OCI-LY7 (cell line): Measurements from ENCODE around the gene DDX42. TPM values are rescaled to one million over a fixed set of nuclear protein-coding genes. Genes with fewer than 3 reads are reported as not detected.

ENCODE experiments used
- BruUV-seq: library from RNA; stranded (reverse); fragments of 400-500 nt; replicated peaks from 2 replicates; lab custom pipeline; 2021; lab: Mats Ljungman, UMichigan
- CTCF ChIA-PET: fragments of 300-600 bp; sonication (Branson Sonifier 250); formaldehyde crosslinking; loops from one replicate; lab custom pipeline; 2022; ENCODE audit warnings: antibody characterized with exemption; ENCODE audit not compliant: unreplicated experiment; lab: Charles Lee
- POLR2A ChIA-PET: fragments of 300-600 bp; sonication (Branson Sonifier 250); formaldehyde crosslinking; loops from one replicate; lab custom pipeline; 2022; ENCODE audit warnings: antibody characterized with exemption; lab: Charles Lee
- DNase-seq: peaks from one replicate; pipeline ENCODE4 v3.0.0-alpha.2; 2015; ENCODE audit warnings: low spot score
- H2AFZ ChIP-seq: fragments of 200-600 bp; sonication (generic), shearing (Covaris generic); 2 replicates; pipeline ENCODE4 v1.6.1; 2014; ENCODE audit warnings: mild to moderate bottlenecking, antibody characterized with exemption, low read length, moderate library complexity
- H3K27ac ChIP-seq: fragments of 200-600 bp; sonication (generic); 2 replicates; pipeline ENCODE4 v1.5.1; 2014; ENCODE audit warnings: mixed run types, low read depth, mild to moderate bottlenecking, moderate library complexity, low read length, inconsistent platforms; ENCODE audit not compliant: poor library complexity, severe bottlenecking
- H3K36me3 ChIP-seq: fragments of 200-600 bp; sonication (generic); 2 replicates; pipeline ENCODE4 v1.6.1; 2014; ENCODE audit warnings: mild to moderate bottlenecking, antibody characterized with exemption, low read length, moderate library complexity, mixed read lengths; ENCODE audit not compliant: insufficient read depth
- H3K4me1 ChIP-seq: fragments of 200-600 bp; sonication (generic); 2 replicates; pipeline ENCODE4 v1.5.1; 2014; ENCODE audit warnings: mild to moderate bottlenecking, low read length; ENCODE audit not compliant: insufficient read depth, poor library complexity, severe bottlenecking
- H3K4me2 ChIP-seq: fragments of 200-600 bp; sonication (generic); 2 replicates; pipeline ENCODE4 v1.6.1; 2014; ENCODE audit warnings: mild to moderate bottlenecking, low read length
- H3K4me3 ChIP-seq: fragments of 200-600 bp; sonication (generic); 2 replicates; pipeline ENCODE4 v1.5.1; 2014; ENCODE audit warnings: mild to moderate bottlenecking, low read depth, low read length; ENCODE audit not compliant: poor library complexity, severe bottlenecking
- H3K79me2 ChIP-seq: fragments of 200-600 bp; sonication (generic); 2 replicates; pipeline ENCODE4 v1.6.1; 2016; ENCODE audit warnings: low read depth, mild to moderate bottlenecking, low read length, moderate library complexity, mixed read lengths; ENCODE audit not compliant: insufficient read depth
- H3K9me2 ChIP-seq: fragments of 200-600 bp; sonication (generic); 2 replicates; pipeline ENCODE4 v1.6.1; 2016; ENCODE audit warnings: mild to moderate bottlenecking, low read length, mixed read lengths; ENCODE audit not compliant: insufficient read depth
- H3K9me3 ChIP-seq: fragments of 200-600 bp; sonication (generic); 2 replicates; pipeline ENCODE4 v1.6.1; 2014; ENCODE audit warnings: mild to moderate bottlenecking, mixed run types, low read length, mixed read lengths
- H4K20me1 ChIP-seq: fragments of 200-600 bp; sonication (generic); 2 replicates; pipeline ENCODE4 v1.6.1; 2014; ENCODE audit warnings: mild to moderate bottlenecking, antibody characterized with exemption, low read length, moderate library complexity, mixed read lengths; ENCODE audit not compliant: insufficient read depth
- CTCF ChIP-seq: fragments of 200-600 bp; sonication (generic); conservative IDR thresholded peaks from 2 replicates; pipeline ENCODE4 v1.5.1; 2014; ENCODE audit warnings: mild to moderate bottlenecking, antibody characterized with exemption, low read length, moderate library complexity, mixed read lengths
- EZH2phosphoT487 ChIP-seq: fragments of 200-600 bp; sonication (generic); IDR thresholded peaks from 2 replicates; pipeline ENCODE4 v1.6.1; 2018; ENCODE audit warnings: low read depth, borderline replicate concordance, mild to moderate bottlenecking, mixed run types, antibody characterized with exemption, low read length, moderate library complexity, mixed read lengths
- intact Hi-C: fragments of 100-400 bp; cut with micrococcal nuclease; formaldehyde crosslinking; loops from one replicate; pipeline ENCODE4 v1.10.0; 2022; ENCODE audit not compliant: unreplicated experiment
- total RNA-seq, 2 experiments: library from RNA; depleted of rRNA in 1 of 2; stranded (reverse); fragments of >200 nt in 1 of 2; shearing (Covaris generic) in 1 of 2; gene quantifications; 2 replicates each; pipeline ENCODE4 v1.2.3, GENCODE V29; 2014 to 2022

Gene DDX42
- total RNA-seq, 2 experiments from 2014 or later = 85.1 to 145 TPM

GRCh38 chr17:63786117-63786516 is 12.1 kb downstream of the DDX42 start:
- no peak for DNase-seq
- Histone ChIP-seq H3K79me2 (peaks cover 80% of the 10 kb centered on the region), H3K36me3 (peaks cover 97% of the 10 kb centered on the region), H3K9me3 (no peaks in the 10 kb centered on the region), H3K9me2 (no peaks in the 10 kb centered on the region), H3K4me1 (no peaks in the 10 kb centered on the region), H3K4me2 (no peak overlapping the region), H3K27ac (no peak overlapping the region), H2AFZ (no peak overlapping the region), H4K20me1 (peaks cover 26% of the 10 kb centered on the region), H3K4me3 (no peak overlapping the region)
- BruUV-seq = no TSS peak
- ChIA-PET CTCF (no interaction called here), POLR2A (interaction anchor here (0.6 to 0.8 kb wide), 2 partner anchors 10 to 72 kb away, joined by 3 read pairs; no protein-coding TSS in a partner anchor)
- intact Hi-C loops = no loop called here
- no peak for TF ChIP-seq CTCF
- no peak for TF ChIP-seq EZH2phosphoT487

DNA sequence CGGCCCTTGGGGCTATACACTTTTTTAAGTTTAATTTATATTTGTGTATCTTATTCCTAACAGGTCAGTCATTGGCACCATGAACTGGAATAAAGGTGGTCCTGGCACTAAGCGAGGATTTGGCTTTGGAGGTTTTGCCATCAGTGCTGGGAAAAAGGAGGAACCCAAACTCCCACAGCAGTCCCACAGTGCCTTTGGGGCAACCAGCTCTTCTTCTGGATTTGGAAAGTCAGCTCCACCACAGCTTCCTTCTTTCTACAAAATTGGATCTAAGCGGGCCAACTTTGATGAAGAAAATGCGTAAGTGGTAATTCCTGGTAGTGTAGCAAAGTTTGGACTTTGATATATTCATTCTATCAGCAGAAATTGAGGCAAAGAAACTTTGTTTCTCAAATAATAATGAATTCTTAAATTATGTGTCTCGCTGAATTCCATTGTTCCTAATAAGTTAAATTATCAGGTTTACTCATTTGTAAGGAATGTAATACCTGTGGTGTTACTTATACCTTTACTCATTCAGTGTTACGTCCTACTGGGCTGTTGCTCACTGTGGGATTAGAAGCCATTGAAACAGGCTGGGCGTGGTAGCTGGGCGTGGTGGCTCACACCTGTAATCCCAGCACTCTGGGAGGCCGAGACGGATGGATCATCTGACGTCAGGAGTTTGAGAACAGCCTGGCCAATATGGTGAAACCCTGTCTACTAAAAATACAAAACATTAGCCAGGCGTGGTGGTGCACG is 13.2 kb downstream of the DDX42 start:
- DNase-seq = no peak
- ChIA-PET CTCF (no interaction called here), POLR2A (no interaction called here)
- TF ChIP-seq CTCF (no peak), EZH2phosphoT487 (no peak)
- H3K9me3 ChIP-seq = no peaks in the 10 kb centered on the region
- H3K36me3 ChIP-seq = peaks cover 100% of the 10 kb centered on the region
- no peak overlapping the region for H3K4me2 ChIP-seq
- H3K9me2 ChIP-seq = no peaks in the 10 kb centered on the region
- no peak overlapping the region for H2AFZ ChIP-seq
- BruUV-seq = no TSS peak
- H3K79me2 ChIP-seq = peaks cover 80% of the 10 kb centered on the region
- no peak overlapping the region for H3K27ac ChIP-seq
- no peaks in the 10 kb centered on the region for H3K4me1 ChIP-seq
- intact Hi-C loops = no loop called here
- peaks cover 25% of the 10 kb centered on the region for H4K20me1 ChIP-seq
- no peak overlapping the region for H3K4me3 ChIP-seq

DNA sequence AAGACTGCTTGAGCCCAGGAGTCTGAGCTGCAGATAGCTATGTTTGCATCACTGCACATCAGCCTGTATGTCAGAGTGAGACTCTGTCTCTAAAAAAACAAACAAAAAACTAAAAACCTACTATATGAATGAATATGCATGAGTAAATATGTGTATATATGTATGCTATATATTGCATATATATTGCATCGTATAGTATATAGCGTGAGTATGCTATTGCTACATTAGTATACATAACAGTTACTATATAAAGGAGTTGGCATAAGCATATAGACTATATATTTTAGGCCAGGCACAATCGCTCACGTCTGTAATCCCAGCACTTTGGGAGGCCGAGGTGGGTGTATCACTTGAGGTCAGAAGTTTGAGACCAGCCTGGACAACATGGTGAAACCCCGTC is 16.1 kb downstream of the DDX42 start:
- POLR2A ChIA-PET = interaction anchor here (0.6 to 1.2 kb wide), 4 partner anchors 9 to 506 kb away, joined by 3 to 4 read pairs (median 3); no protein-coding TSS in a partner anchor

More for the DNA sequence above, 16.1 kb downstream of the DDX42 start:
- BruUV-seq = no TSS peak
- Histone ChIP-seq H3K9me2 (no peaks in the 10 kb centered on the region), H3K4me1 (no peaks in the 10 kb centered on the region), H3K27ac (no peak overlapping the region), H3K9me3 (no peaks in the 10 kb centered on the region), H3K79me2 (peaks cover 72% of the 10 kb centered on the region), H2AFZ (no peak overlapping the region), H3K4me2 (no peak overlapping the region), H3K36me3 (peaks cover 100% of the 10 kb centered on the region), H3K4me3 (no peak overlapping the region), H4K20me1 (peaks cover 10% of the 10 kb centered on the region)
- TF ChIP-seq CTCF = no peak
- no peak for TF ChIP-seq EZH2phosphoT487
- no peak for DNase-seq
- CTCF ChIA-PET = no interaction called here
- intact Hi-C loops = loop anchor here (5.0 kb wide), 1 partner anchor 93 kb away; no protein-coding TSS in a partner anchor
